HG03342 (cell line): ENCODE data around the gene ZSCAN12.
"Not testable (repeated sequence)": the region's sequence is repeated elsewhere in the genome, so short reads cannot be mapped to it uniquely, and the experiment has no call there.

Experiments
- ATAC-seq: cut with Tn5 transposase; IDR thresholded peaks from one replicate; pipeline ENCODE4 v1.9.1; 2021; ENCODE audit warnings: mild to moderate bottlenecking, moderate library complexity; ENCODE audit not compliant: unreplicated experiment

The ZSCAN12 gene

DNA sequence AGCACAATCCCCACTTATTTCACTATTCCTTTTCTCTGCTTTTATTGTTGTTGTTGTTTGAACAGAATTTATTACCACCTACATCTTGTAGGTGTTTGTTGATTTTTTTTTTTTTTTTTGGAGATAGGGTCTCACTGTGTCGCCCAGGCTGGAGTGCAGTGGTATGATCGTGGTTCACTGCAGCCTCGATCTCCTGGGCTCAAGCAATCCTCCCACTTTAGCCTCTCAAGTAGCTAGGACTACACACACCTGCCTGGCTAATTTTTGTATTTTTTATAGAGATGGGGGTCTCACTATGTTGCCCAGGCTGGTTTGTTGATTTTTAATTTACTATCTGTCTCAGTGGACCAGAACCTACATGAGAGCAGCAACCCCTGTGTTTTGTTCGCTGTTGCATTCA, 3.6 kb downstream of the ZSCAN12 start:
- no peak for ATAC-seq

DNA sequence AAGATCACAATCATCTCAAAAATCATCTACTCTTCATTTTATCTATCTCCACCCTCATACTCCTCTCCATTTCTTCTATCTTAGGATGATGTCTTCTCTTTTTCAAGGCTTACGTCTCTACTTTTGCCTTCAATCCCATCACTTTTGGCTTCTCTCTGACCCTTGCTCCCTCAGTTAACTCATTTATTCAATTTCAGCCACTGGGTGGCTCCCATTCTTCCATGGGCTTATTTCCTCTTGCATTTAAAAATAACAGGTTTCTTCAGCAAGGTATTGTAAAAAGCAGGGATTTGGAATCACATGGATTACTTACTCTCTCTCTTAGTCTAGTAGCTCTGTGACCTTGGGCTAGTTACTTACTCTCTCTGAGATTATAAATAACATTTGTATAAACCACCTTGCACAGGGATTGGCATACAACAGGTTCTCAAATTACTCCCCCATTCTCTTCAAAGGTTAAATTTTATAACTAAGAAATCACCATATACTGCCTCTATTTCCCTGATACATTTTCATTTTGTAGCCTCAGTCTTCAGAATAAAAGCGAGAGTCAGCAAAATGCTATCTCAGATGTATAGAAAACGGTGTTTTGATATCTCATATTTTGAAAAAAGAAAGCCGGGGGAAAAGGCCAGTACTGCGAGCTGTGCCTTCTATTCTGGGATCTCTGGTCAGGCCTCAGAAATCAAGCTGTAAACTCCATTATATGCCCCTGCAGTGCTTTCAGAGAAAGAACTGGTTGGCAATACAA, 5.5 kb downstream of the ZSCAN12 start:
- ATAC-seq = no peak

DNA sequence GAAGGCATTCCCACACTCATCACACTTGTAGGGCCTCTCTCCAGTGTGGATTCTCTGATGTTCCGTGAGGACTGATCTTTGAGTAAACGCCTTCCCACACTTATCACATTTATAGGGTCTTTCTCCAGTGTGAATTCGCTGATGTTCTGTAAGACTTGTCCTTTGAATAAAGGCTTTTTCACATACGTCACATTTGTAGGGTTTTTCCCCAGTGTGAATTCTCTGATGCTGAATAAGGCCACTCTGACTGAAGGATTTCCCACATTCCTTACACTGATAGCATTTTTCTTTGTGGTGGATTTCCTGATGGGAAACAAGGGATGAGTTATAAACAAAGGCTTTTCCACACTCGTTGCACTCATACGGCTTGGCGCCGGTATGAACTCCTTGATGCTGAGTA, 8.9 kb downstream of the ZSCAN12 start:
- no peak for ATAC-seq

DNA sequence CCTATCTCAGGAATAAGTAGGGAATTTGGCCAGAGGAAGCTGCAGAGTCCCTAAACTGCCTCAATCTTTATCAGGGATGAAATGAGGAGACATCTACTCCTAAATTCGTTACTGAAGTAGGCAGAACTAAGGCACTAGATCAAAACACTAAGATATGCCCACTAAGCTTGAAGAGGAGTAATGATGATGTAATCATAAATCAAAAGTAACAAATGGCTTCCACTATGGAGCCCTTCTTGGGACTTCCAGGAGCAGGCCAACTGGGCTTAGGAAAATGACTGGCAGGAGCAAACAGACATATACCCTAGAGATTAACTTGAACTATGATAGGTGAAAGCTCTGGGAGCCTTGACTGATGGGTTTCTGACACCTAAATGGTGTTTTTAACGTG, 15.4 kb downstream of the ZSCAN12 start:
- ATAC-seq = no peak

DNA sequence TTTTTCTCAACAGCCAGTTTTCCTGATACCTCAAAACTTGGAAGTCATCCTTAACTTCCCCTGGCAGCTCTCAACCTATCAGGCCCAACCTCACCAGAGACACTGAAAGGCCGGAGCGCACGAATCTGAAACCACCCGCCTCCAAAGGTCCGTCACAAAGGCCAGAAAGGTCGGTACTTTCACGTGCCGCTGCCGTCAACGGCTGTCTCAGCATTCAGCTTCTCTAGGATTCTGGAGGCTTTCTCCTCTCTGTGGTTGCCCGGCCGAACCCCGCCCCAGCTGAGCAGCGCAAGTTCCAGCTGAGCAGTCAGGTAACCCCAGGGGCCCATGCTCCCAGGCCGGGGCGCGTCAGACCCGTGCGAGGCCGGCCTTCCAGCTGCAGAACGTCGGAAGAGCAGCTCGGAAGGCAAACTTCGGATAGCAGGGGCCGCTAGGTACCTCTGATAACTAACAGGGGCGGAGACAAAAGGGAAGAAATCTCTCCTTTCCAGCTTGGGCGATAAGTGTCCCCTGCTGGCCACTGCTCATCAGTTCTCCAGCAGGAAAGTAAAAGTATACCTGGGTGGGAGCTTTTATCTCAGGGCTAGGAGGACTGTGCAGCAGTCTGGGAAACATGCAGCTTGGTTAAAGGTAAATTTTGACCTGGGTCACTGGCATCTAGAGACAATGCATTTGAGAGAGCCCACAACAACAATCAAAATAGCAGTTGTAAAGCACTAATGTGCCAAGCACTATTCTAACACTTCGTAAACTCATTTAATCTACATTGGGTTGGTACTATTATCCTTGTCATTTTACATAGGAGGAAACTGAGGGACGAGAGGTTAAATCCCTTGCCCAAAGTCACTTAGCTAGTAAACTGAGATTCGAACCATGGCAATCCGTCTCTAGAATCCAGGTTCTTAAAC, 16.1 kb downstream of the ZSCAN12 start:
- peak; percentile 96 for ATAC-seq

DNA sequence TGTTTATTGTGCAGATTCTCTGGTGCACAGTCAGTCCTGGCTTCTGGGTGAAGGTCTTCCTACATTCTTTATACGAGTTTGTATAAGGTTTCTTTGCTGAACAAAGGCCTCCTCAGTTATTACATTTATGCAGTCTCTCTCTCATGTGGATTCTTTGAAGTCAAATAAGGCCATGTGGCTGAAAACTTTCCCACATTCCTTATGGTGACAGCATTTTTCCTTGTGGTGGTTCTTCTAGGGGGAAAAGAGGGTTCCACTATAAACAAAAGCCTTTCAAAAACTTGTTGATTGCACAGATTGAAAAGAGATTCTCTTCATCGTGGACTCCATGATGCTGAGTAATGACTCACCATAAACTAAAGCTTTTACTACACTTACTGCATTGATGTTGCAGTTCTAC, 19.2 kb downstream of the ZSCAN12 start:
- ATAC-seq = no peak

DNA sequence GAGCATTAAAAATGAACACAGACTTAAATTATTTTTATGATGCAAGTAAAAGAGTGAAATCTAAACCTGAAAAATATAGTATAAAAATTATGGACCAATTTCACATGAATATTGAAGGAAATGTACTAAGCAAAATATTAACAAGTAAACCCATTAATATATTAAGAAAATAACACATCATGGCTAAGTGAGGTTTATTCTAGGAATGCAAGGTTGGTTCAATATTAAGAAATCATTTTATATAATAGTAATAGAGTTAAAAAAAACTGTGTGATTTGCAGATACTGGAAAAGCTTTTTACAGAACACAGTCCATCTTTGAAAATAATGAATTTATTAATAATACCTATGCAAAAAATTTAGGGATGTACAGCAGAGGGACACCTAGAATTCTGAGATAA, 20.9 kb downstream of the ZSCAN12 start:
- ATAC-seq = no peak

DNA sequence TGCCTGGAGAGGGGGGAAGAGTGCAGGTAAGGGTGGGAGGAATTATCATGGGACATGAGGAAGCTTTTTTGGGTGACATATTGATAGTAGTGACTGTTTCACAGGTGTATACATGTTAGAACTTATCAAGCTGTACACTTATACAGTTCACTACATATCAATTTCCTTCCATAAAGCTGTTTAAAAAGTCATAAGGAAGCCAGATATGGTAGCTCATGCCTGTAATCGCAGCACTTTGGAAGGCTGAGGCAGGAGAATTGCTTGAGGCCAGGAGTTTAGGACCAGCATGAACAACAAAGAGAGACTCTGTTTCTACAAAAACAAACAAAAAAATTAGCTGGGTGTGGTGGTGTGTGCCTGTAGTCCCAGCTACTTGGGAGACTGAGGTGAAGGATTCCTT, 21.7 kb downstream of the ZSCAN12 start:
- ATAC-seq = no peak

DNA sequence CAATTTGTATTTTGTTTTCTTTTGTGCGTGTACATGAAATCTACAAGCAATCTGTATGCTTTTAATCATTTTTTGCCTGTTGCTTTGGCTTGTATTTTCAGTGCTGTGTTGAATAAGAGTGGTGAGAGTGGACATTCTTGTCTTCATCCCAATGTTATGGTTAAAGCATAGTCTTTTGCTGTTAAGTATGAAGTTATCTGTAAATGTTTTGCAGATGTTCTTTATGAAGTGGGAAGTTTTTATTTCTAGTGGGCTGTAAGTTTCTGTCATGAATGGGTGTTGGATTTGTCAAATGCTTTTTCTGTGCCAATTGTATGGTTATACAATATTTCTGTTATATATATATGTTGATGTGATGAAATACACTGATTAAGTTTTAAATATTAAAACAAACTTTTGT, 25.6 kb downstream of the ZSCAN12 start:
- ATAC-seq = no peak

DNA sequence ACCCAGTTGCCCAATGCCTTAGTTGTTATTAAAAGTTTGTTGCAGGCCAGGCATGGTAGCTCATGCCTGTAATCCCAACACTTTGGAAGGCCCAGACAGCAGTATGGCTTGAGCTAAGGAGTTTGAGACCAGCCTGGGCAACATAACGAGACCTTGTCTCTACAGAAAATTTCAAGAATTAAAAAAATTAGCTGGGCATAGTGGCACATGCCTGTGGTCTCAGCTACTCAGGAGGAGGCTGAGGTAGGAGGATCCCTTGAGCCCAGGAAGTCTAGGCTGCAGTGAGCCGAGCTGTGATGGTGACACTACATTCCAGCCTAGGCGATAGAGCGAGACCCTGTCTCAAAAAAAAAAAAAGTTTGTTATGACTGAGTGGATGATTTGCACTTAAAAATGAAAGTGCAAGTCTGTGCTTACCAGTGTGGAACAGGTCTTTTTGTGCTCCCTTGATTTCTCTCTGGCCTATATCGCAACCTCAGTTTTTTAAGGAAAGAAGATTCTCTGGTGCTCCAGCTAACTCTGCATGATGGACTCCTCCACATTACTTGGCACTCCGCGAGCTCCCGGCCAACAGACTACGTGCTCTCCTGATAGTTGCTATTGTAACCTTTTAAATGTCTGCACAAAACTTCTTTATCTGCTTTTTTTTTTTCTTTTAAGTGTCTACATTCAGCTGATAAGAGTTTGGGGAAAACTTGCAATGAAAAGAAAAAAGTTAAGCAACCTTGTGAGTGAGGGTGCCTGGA, 27.7 kb downstream of the ZSCAN12 start:
- ATAC-seq = peak; percentile 60

DNA sequence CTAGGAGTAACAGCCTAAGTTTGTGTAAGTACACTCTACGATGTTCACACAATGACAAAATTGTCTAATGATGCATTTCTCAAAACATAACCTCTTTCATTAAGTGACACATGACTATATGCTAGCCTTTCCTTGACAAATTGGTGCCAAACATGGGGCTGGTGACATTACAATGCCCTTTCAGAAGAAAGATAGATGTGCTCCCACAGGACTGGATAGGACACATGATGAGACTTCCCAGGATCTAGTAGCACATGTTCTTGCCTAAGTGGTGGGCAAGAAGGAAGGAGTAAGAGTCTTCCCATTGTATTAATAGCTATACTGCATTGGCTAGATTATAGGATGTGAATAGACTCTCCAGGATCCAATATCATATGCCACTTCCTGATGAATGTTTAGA, 28.3 kb downstream of the ZSCAN12 start:
- ATAC-seq = no peak

DNA sequence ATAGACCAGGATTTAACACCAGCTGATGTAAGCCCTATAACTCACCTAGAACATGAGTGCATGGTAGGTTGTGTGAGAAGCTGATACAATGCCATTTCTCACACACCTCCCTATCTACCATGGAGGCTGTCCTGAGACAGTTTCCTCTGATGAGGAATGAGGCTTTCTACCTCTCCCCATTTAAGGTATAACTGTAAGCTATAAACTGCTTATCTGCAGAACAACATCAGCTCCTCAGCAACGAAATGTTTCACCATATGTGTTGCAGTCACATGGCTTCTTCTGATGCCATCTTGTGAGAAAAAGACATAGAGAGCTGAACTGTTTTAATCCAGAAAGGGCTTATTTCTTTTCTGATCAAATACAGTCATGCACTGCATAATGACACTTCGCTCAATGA, 29.1 kb downstream of the ZSCAN12 start:
- ATAC-seq = no peak

DNA sequence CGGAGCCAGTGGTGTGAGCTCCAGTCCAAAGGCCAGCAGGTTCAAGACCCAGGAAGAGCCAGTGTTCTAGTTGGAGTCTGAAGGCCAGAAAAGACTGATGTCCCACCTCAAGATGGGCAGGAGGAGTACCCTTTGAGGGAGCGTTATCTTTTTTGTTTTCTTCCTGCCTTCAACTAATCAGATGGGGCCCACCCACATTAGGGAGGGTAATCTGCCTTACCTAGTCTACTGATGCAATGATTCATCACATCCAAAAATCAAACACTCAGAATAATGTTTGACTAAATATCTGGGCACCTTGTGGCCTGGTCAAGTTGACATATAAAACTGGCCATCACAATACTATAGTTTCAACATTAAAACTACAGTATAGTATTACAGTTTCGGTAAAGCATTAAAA, 30.1 kb downstream of the ZSCAN12 start:
- no peak for ATAC-seq

DNA sequence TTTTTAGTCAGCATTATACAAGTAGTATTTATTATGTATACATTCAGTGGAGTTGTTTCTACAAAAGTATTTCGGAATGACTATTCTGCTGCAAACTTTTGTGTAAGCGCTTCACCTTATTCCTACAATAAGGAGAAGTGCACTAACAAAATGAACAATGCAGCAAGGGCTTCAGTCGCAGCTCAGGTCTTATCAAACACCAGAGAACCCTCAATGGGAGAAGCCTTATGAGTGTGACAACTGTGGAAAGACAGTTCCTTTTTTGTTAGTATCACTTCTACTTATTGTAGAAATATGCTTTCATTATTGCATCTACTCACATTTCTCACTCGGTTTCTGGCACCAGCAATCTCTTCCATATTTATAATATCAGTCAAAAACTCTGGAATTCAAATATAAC, 31.0 kb downstream of the ZSCAN12 start:
- peak; percentile 66 for ATAC-seq

DNA sequence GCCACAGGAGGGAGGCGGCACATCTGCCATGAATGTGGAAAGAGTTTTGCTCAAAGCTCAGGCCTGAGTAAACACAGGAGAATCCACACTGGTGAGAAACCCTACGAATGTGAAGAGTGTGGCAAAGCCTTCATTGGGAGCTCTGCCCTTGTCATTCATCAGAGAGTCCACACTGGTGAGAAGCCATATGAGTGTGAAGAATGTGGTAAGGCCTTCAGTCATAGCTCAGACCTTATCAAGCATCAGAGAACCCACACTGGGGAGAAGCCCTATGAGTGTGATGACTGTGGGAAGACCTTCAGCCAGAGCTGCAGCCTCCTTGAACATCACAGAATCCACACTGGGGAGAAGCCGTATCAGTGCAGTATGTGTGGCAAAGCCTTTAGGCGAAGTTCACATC, 34.0 kb downstream of the ZSCAN12 start:
- ATAC-seq = not testable (repeated sequence)

DNA sequence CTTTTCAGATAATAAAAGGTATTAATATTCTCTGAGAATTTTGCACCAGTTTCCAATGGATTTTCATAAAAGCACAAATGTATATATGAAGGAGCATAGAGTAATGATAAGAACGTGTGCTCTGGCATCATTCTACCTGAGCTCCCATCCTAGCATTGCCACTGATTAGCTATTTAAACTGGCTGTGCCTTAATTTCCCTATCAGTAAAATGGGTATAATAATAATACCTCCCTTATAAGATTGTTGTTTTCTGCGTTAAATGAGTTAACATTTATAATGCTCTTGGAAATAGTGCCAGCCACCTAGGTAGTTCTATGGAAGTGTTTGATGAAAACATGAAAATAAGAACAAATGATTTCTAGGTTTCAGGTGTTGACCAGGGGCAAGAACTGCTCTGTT, 38.6 kb downstream of the ZSCAN12 start:
- no peak for ATAC-seq

DNA sequence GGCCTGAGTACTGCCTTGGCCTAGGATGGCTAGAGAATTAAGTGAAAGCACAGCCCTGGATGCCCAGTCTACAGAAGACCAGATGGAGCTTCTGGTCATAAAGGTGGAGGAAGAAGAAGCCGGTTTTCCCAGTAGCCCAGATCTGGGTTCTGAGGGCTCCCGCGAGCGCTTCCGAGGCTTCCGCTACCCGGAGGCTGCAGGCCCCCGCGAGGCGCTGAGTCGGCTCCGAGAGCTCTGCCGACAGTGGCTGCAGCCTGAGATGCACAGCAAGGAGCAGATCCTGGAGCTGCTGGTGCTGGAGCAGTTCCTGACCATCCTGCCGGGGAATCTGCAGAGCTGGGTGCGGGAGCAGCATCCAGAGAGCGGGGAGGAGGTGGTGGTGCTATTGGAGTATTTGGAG, 40.0 kb downstream of the ZSCAN12 start:
- not testable (repeated sequence) for ATAC-seq

DNA sequence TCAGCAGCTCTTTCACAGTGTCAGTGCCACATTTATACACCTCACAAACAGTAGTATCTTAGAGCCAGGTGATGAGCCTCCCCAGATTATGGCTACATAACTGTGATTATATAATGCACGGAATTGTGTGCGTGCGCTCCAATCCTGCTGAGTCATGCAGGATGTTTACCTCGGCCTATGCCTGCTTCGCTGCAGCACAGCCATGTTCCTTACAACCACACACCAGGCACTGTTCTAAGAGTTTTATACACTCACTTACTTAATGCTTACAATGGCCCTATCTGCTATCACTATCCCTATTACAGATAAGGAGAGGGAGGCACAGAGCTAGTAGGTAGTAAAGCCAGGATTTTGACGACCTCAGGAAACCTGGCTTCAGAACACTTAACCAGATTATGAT, 42.5 kb downstream of the ZSCAN12 start:
- ATAC-seq = no peak

DNA sequence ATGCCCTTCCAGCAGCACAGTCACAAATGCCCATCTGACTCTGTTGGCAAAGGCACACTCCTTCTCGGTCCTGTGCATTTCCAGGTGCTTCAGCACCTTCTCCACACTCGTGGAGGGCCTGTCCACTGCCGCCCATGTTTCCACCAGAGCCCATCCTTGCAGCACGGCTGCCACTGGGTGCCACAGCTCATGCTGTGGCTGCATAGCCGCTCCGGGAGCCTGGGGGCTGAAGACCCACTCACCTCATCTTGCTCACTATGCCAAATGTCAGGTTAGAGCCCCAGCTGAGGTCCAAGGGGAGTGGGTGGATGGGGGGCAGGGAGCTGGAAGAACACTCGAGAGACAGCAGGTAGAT, 42.9 kb downstream of the ZSCAN12 start:
- ATAC-seq = no peak

DNA sequence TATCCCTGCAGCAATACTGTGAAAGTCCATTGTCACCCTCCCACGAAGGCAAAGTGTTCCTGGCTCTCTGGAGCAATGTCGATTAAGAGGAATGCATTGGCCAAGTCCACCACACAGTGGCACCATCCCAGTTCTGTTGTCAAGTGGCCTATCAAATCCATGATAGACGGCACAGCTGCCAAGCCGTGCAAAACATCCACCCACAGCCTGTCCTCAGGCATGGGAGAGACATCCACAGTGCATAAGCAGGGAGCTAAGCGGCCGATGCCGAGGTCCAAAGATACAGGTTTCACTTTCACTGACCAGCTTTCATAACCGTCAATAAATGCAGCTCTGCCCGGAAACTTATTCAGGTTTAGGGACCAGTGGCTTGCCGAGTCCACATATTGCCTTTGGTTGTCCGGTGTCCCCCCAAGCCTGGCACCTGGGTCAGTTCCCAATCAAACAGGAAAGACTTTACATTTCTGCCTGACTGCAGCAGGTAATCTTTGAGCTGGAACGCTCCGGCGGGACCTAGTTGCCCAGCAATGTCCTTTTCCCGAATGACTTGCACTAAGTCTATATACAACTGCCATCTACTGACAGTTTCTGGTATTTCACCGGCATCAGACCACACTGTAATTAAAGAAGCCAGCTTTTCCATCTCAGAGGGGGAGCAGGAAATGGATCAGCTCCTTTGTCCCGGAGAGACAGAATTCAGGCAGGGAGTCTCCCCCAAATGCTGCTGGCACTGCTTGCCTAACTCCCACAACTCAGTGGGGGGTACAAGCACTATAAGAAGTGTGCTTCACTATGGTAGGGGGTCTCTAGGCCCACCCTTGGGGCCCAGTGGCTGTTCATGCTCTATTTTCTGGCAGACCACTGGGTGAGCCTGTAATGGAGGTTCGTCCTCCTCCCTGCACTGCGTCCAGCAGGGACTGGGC, 43.5 kb downstream of the ZSCAN12 start:
- no peak for ATAC-seq
